ENCODE data around the gene AVL9. TPM values are rescaled to one million over a fixed set of nuclear protein-coding genes. Genes with fewer than 3 reads are reported as not detected.
"Not testable (repeated sequence)": the region's sequence is repeated elsewhere in the genome, so short reads cannot be mapped to it uniquely, and the experiment has no call there.

Gene AVL9
- total RNA-seq, 4 donors from 2014 or later, result 44.5 to 82.5 (median 52.5) TPM

DNA sequence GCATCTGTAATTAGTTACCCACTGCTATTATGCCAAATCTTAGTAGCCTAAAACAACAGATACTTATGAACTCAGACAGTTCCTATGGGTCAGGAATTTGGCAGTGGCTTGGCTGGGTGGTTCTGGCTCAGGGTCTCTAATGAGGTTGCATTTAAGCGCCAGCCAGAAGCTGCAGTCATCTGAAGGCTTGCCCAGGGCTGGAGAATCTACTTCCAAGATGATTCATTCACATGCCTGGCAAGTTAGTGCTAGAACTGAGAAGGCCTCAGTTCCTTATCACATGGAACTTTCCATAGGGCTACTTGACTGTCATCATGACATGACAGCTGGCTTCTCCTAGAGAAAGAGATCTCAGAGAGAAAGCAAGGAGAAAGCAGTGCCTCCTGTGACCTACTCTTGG lies 121.3 kb downstream of the AVL9 start:
- Histone ChIP-seq H3K27me3 (no peaks in the 10 kb centered on the region), H3K27ac (no peak overlapping the region), H3K4me1 (no peaks in the 10 kb centered on the region), H3K9me3 (no peaks in the 10 kb centered on the region), H3K36me3 (no peaks in the 10 kb centered on the region), H3K4me3 (no peak overlapping the region)
- no peak for TF ChIP-seq POLR2A (IDR thresholded peaks at IDR 0.05)
- no peak for TF ChIP-seq CTCF (IDR thresholded peaks at IDR 0.05)
- no peak for DNase-seq

DNA sequence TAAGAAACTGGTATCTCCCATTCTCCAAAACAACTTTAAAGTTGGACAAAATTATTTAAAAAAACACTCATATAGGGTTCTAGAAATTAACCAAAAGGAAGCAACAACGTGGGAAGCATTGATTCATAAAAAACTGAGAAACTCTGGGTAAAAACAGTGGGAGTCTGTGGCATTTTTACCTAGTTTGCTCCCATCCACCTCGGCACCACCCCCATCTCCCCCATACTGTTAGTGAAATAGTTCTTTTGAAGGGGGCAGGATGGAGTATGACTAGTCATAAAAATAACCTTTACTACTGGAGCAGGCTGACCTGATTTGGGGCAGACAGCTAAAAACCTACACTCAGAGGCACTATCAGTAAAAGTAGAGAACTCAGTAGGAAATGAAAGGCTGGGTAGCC lies 123.2 kb downstream of the AVL9 start:
- Histone ChIP-seq H3K27ac (no peak overlapping the region), H3K36me3 (no peaks in the 10 kb centered on the region), H3K9me3 (no peaks in the 10 kb centered on the region), H3K4me3 (no peak overlapping the region), H3K4me1 (no peaks in the 10 kb centered on the region), H3K27me3 (no peaks in the 10 kb centered on the region)
- TF ChIP-seq CTCF (IDR thresholded peaks at IDR 0.05) (no peak), POLR2A (IDR thresholded peaks at IDR 0.05) (no peak)
- no peak for DNase-seq

DNA sequence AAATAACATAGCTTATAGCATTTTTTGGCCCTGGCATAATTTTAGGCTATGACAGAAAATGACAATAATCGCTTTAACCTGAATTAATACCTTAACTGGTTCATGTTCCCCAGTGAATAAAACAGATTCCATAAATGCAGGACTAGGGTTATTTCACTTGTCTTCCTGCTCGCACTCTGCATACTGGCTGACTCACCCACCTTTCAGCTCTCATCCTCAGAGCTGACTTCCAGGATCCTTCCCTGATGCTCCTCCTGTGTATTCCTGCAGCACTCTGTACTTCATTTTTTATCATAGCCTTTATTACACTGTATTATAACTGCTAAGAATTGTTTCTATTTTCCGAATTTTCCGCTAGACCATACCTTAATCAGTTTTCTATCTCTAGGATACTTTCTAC lies 123.7 kb downstream of the AVL9 start:
- H3K36me3 ChIP-seq, result no peaks in the 10 kb centered on the region
- DNase-seq, result no peak
- TF ChIP-seq CTCF (IDR thresholded peaks at IDR 0.05) (no peak), POLR2A (IDR thresholded peaks at IDR 0.05) (no peak)
- H3K4me3 ChIP-seq, result no peak overlapping the region
- H3K27me3 ChIP-seq, result no peaks in the 10 kb centered on the region
- no peaks in the 10 kb centered on the region for H3K9me3 ChIP-seq
- H3K27ac ChIP-seq, result no peak overlapping the region
- H3K4me1 ChIP-seq, result no peaks in the 10 kb centered on the region

- H3K4me1 ChIP-seq, H3K4me3 ChIP-seq, H3K27ac ChIP-seq, H3K27me3 ChIP-seq, H3K36me3 ChIP-seq, H3K9me3 ChIP-seq, DNase-seq: not testable (repeated sequence)
Observed at GRCh38 chr7:32619416-32619815, 124.1 kb downstream of the AVL9 start.

DNA sequence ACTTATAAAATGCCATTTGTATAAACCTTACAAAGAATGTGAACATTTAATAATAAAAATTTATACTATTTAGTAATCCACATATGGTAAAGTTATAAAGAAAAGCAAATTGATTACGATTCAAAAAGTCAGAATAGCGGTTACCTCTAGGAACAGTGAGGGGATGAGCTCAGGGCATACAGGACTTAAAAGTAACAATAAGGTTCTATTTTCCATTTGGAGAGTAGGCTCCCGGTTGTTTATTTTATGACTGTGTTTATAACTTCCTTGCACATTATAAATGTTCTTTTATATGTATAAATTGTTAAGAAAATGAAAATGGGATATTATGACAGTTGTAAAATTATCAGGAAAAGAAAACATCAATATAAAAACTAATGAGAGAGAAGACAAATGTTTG lies 135.7 kb downstream of the AVL9 start:
- H3K36me3 ChIP-seq, result no peaks in the 10 kb centered on the region
- TF ChIP-seq POLR2A (IDR thresholded peaks at IDR 0.05) (no peak), CTCF (IDR thresholded peaks at IDR 0.05) (no peak)
- no peak for DNase-seq
- no peaks in the 10 kb centered on the region for H3K27me3 ChIP-seq
- no peak overlapping the region for H3K27ac ChIP-seq
- no peaks in the 10 kb centered on the region for H3K9me3 ChIP-seq
- no peak overlapping the region for H3K4me3 ChIP-seq
- H3K4me1 ChIP-seq, result no peaks in the 10 kb centered on the region

GRCh38 chr7:32631590-32632497 lies 136.6 kb downstream of the AVL9 start:
- H3K4me3 ChIP-seq, H3K4me1 ChIP-seq, H3K27me3 ChIP-seq, H3K36me3 ChIP-seq, H3K9me3 ChIP-seq, H3K27ac ChIP-seq, DNase-seq: not testable (repeated sequence)

DNA sequence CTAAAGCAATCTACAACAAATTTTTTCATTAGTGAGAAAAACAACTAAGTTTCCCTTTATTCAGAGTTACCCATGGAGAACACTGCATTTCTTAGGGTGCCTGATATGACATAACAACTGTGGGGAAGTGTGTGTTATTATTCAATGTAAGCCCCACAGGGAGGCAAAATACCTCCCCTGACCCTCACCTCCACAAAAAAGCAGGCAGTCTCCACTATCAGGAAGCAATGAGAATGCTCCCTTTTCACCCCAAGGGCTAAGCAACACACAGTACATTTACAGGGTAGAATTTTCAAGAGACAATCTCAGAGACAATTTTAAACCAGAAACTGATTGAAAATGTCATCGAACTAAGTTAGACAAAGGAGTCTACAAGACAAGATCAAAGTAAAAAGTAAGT lies 138.2 kb downstream of the AVL9 start:
- H3K27ac ChIP-seq, H3K27me3 ChIP-seq, H3K36me3 ChIP-seq, H3K4me1 ChIP-seq, DNase-seq, H3K4me3 ChIP-seq, H3K9me3 ChIP-seq: not testable (repeated sequence)

GRCh38 chr7:32634798-32635393 lies 139.6 kb downstream of the AVL9 start:
- H3K4me1 ChIP-seq, H3K4me3 ChIP-seq, H3K9me3 ChIP-seq, H3K27ac ChIP-seq, H3K36me3 ChIP-seq, DNase-seq, H3K27me3 ChIP-seq: not testable (repeated sequence)

DNA sequence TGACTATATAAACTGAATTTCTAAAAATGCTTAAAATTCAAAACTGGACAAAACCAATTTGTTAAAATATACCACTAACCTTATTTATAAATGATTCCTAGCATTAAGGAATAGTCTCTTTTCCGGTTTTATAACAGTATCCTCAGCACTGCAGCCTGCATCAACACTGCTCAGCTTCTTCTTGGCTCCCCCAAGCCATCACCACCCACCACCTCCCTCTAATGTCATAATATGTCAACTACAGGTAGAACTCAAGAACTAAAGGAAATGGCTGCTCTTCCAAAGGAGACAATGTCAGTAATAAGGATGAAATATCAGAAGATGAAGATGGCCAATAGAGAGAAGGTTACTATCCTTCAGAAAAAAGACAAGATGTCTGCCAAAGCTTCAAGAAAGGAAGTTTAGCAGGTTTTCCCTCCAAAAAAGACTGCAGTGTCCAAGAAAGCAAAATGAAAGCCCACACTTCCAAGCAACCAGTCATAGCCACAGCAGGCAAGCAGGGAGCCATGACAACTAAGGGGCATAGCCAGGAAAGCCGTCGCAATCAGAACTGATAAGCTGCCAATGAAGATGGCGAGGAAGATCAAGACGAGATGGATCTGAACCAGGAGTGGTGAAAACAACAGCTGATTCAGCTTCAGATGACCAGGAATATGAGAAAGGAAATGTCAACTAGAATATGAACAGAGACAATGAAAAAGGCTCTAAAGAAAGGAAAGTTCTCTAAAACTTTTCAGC lies 141.6 kb downstream of the AVL9 start:
- H3K36me3 ChIP-seq, H3K9me3 ChIP-seq, DNase-seq, H3K4me1 ChIP-seq, H3K27me3 ChIP-seq, H3K4me3 ChIP-seq, H3K27ac ChIP-seq: not testable (repeated sequence)

DNA sequence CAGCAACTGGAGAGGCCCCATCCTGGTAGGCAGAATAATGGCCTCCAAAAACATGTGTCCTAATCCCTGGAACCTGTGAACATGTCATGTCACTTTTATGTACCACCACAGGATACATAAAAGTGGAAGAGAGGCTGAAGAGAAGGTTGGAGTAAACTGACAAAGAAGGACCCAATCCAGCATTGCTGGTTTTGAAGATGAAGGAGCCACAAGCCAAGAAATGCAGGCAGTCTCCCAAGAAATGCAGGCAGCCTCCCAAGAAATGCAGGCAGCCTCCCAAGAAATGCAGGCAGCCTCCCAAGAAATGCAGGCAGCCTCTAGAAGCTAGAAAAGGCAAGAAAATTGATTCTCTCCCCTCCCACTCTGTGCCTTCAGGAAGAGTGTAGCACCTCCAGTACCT lies 142.3 kb downstream of the AVL9 start:
- H3K27ac ChIP-seq, H3K4me3 ChIP-seq, DNase-seq, H3K27me3 ChIP-seq, H3K4me1 ChIP-seq, H3K9me3 ChIP-seq, H3K36me3 ChIP-seq: not testable (repeated sequence)

Measured in Peyer's patch (tissue), 4 donors.